Left ventricle myocardium superior (tissue), 1 donor: ENCODE measurements around the gene PLA2G2D. TPM values are rescaled to one million over a fixed set of nuclear protein-coding genes. Genes with fewer than 3 reads are reported as not detected.
"Not testable (repeated sequence)": the region's sequence is repeated elsewhere in the genome, so short reads cannot be mapped to it uniquely, and the experiment has no call there.

Experiments used
- ATAC-seq: fragments of 200-7000 bp; cut with Tn5 transposase; one replicate; pipeline ENCODE4 v1.9.1; 2020; ENCODE audit warnings: mild to moderate bottlenecking, moderate library complexity
- DNase-seq: peaks from one replicate; pipeline ENCODE4 v3.0.0-alpha.2; 2020
- intact Hi-C: fragments of 100-400 bp; cut with micrococcal nuclease; formaldehyde crosslinking; loops from one replicate; pipeline ENCODE4 v1.11.0; 2022
- total RNA-seq: library from RNA; stranded (reverse); fragmentation: NEBNext Ultra II Directional; extraction: Animal tissue kit (Norgen Biotek cat#: 25700); gene quantifications from one replicate; pipeline ENCODE4 v1.2.1, GENCODE V29; 2021
- donor health status: DM: no; HTN: yes; CAD: no; lungs with severe emphysema.

PLA2G2D gene
- total RNA-seq, 1 donor from 2014 or later, result not detected

GRCh38 chr1:20147846-20148570 is 28.7 kb upstream of the PLA2G2D start:
- intact Hi-C loops, result no loop called here
- ATAC-seq, result no peak
- no peak for DNase-seq

GRCh38 chr1:20143734-20144565 is 24.6 kb upstream of the PLA2G2D start:
- DNase-seq (no peak), ATAC-seq (no peak)
- intact Hi-C loops, result no loop called here

GRCh38 chr1:20143318-20143717 is 24.0 kb upstream of the PLA2G2D start:
- intact Hi-C loops, result no loop called here
- no peak for ATAC-seq
- DNase-seq, result no peak

- DNase-seq (no peak), ATAC-seq (no peak)
- intact Hi-C loops, result no loop called here
Observed at GRCh38 chr1:20142001-20142710, 22.8 kb upstream of the PLA2G2D start.

GRCh38 chr1:20141466-20141865 is 22.1 kb upstream of the PLA2G2D start:
- intact Hi-C loops, result no loop called here
- ATAC-seq (no peak), DNase-seq (no peak)

- DNase-seq (no peak), ATAC-seq (no peak)
- intact Hi-C loops, result no loop called here
Observed at GRCh38 chr1:20141001-20141400, 21.7 kb upstream of the PLA2G2D start.

- no peak for DNase-seq
- ATAC-seq, result no peak
- intact Hi-C loops, result no loop called here
Observed at GRCh38 chr1:20139776-20140612, 20.7 kb upstream of the PLA2G2D start.

GRCh38 chr1:20138961-20139550 is 19.7 kb upstream of the PLA2G2D start, which contains the start of gene PLA2G2F:
Gene PLA2G2F, plus strand, starts transcription at chr1:20139323. Its CDS starts 105 bp downstream, at chr1:20139428.
- ATAC-seq (no peak), DNase-seq (no peak)

GRCh38 chr1:20138346-20138745 is 19.0 kb upstream of the PLA2G2D start:
- intact Hi-C loops, result no loop called here
- DNase-seq (no peak), ATAC-seq (no peak)

More at GRCh38 chr1:20138961-20139550, 19.7 kb upstream of the PLA2G2D start, which contains the start of gene PLA2G2F:
- intact Hi-C loops, result no loop called here

- intact Hi-C loops, result no loop called here
- ATAC-seq (no peak), DNase-seq (no peak)
Observed at GRCh38 chr1:20137604-20138003, 18.3 kb upstream of the PLA2G2D start.

- ATAC-seq (no peak), DNase-seq (no peak)
- intact Hi-C loops, result no loop called here
Observed at GRCh38 chr1:20137055-20137454, 17.7 kb upstream of the PLA2G2D start.

- ATAC-seq (no peak), DNase-seq (no peak)
- intact Hi-C loops, result no loop called here
Observed at GRCh38 chr1:20136249-20136648, 16.9 kb upstream of the PLA2G2D start.

GRCh38 chr1:20134995-20135394 is 15.7 kb upstream of the PLA2G2D start:
- ATAC-seq, result no peak
- intact Hi-C loops, result no loop called here
- DNase-seq, result no peak

- ATAC-seq, intact Hi-C loops, DNase-seq: not testable (repeated sequence)
Observed at GRCh38 chr1:20130518-20130917, 11.2 kb upstream of the PLA2G2D start.

- ATAC-seq (no peak), DNase-seq (no peak)
- intact Hi-C loops, result no loop called here
Observed at GRCh38 chr1:20126806-20127440, 7.6 kb upstream of the PLA2G2D start.

GRCh38 chr1:20126041-20126805 is 6.9 kb upstream of the PLA2G2D start:
- ATAC-seq (no peak), DNase-seq (no peak)
- intact Hi-C loops, result no loop called here

GRCh38 chr1:20125100-20125499 is 5.8 kb upstream of the PLA2G2D start:
- intact Hi-C loops, result no loop called here
- ATAC-seq (peak; percentile 46), DNase-seq (no peak)
